ENCODE results near the gene RIMS4. TPM values are rescaled to one million over a fixed set of nuclear protein-coding genes. Genes with fewer than 3 reads are reported as not detected.

Gene RIMS4
- total and polyA plus RNA-seq, 2 donors (not counting 1 experiment from before 2014, with no cell fraction given): not detected

DNA sequence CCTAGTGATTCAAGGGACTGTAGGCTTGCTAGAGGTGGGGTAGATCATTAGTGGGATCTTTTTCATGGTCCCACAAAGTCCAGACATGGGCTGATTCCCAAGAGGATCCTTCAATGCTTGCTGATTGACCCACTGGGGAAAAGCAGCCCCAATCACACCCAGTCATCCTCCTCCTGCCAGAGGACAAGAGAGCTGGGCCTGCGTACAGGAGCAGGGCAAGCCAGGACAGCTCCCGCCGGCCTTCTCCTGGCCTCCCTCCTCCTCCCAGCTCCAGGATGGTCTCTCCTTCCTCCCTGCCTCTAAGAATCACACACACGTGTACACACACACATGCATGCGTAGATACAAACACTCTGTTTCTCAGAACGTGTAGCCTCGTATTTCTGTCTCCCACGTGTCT, 37.7 kb downstream of the RIMS4 start:
- peaks cover 14% of the 10 kb centered on the region for H3K27me3 Mint-ChIP-seq
- no peaks in the 10 kb centered on the region for H3K9me3 Mint-ChIP-seq (ENCODE audit: insufficient read depth)
- Histone ChIP-seq H3K4me1 (ENCODE audit: control insufficient read depth in 2 of 2, insufficient read depth in 2 of 2, low read length in 2 of 2) (peaks cover 5 to 9% of the 10 kb centered on the region in 2 donors), H3K9me3 (ENCODE audit: control extremely low read depth in 1 of 3, control insufficient read depth in 2 of 3, insufficient read depth in 1 of 3, low read length in 2 of 3) (peaks cover 0 to 5% (median 0%) of the 10 kb centered on the region in 3 donors), H2AFZ (ENCODE audit: insufficient read depth, low read depth, low read length, poor library complexity, severe bottlenecking) (no peak overlapping the region), H3K27ac (ENCODE audit: low read length in 2 of 2) (no peak overlapping the region), H3K36me3 (replicated peaks in 1 of 2; ENCODE audit: control extremely low read depth in 1 of 2, control insufficient read depth in 1 of 2, extremely low read depth in 1 of 2, insufficient read depth in 2 of 2, low read length in 1 of 2) (no peaks in the 10 kb centered on the region), H3K27me3 (replicated peaks in 1 of 4; ENCODE audit: control extremely low read depth in 1 of 4, control insufficient read depth in 3 of 4, insufficient read depth in 4 of 4, low read length in 3 of 4) (peaks cover 0 to 5% (median 0%) of the 10 kb centered on the region in 4 experiments), H3K9ac (ENCODE audit: low read length) (no peak overlapping the region), H3K79me2 (ENCODE audit: control insufficient read depth, insufficient read depth, low read length) (no peaks in the 10 kb centered on the region), H3K4me3 (ENCODE audit: control extremely low read depth in 1 of 5, extremely low read depth in 1 of 5, insufficient read depth in 1 of 5, low read depth in 2 of 5, low read length in 4 of 5) (no peak overlapping the region), H3K4me2 (replicated peaks; ENCODE audit: low read depth, low read length, poor library complexity, severe bottlenecking) (no peak overlapping the region), H4K20me1 (ENCODE audit: control insufficient read depth, insufficient read depth, low read length, poor library complexity, severe bottlenecking) (no peaks in the 10 kb centered on the region)
- DNase-seq: no peak
- H3K4me3 Mint-ChIP-seq: no peak overlapping the region
- no peak for TF ChIP-seq EZH2 (IDR thresholded peaks at IDR 0.05; ENCODE audit: borderline replicate concordance, insufficient read depth, low read depth, low read length, poor library complexity, severe bottlenecking)
- TF ChIP-seq, protein P1, sequence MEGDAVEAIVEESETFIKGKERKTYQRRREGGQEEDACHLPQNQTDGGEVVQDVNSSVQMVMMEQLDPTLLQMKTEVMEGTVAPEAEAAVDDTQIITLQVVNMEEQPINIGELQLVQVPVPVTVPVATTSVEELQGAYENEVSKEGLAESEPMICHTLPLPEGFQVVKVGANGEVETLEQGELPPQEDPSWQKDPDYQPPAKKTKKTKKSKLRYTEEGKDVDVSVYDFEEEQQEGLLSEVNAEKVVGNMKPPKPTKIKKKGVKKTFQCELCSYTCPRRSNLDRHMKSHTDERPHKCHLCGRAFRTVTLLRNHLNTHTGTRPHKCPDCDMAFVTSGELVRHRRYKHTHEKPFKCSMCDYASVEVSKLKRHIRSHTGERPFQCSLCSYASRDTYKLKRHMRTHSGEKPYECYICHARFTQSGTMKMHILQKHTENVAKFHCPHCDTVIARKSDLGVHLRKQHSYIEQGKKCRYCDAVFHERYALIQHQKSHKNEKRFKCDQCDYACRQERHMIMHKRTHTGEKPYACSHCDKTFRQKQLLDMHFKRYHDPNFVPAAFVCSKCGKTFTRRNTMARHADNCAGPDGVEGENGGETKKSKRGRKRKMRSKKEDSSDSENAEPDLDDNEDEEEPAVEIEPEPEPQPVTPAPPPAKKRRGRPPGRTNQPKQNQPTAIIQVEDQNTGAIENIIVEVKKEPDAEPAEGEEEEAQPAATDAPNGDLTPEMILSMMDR (IDR thresholded peaks at IDR 0.05): no peak
- POLR2A ChIA-PET: no interaction called here
- WGBS (ENCODE audit: insufficient coverage): 78% methylated on average over 8 of the region's 8 CpGs
- H3K4me1 Mint-ChIP-seq: peaks cover 15% of the 10 kb centered on the region
- intact Hi-C loops (cut with micrococcal nuclease): no loop called here
- ATAC-seq (ENCODE audit: low read depth): no peak
- CTCF ChIA-PET: no interaction called here
- no peak overlapping the region for H3K27ac Mint-ChIP-seq

DNA sequence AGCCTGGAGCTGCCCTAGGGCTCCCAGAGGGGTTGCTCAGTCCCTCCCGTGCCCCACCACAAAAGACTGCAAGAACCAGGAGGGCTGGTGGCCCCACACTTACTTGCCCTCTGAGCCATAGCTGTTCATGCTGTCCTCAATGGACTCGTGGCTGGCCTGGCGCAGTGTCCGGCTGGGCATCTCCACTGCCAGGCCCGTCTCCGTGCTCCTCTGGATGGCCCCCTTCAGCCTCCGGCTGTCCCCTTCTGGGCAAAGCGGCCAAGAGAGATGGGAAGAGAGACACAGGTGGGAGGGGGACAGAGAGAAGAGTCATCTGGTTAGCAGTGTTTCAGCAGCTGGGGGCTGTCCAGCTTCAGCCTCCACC, 39.2 kb downstream of the RIMS4 start:
- WGBS (ENCODE audit: insufficient coverage): 88% methylated on average over 8 of the region's 8 CpGs
- Histone ChIP-seq H3K4me3 (ENCODE audit: control extremely low read depth in 1 of 5, extremely low read depth in 1 of 5, insufficient read depth in 1 of 5, low read depth in 2 of 5, low read length in 4 of 5) (no peak overlapping the region), H3K4me1 (ENCODE audit: control insufficient read depth in 2 of 2, insufficient read depth in 2 of 2, low read length in 2 of 2) (peaks cover 5 to 9% of the 10 kb centered on the region in 2 donors), H3K27me3 (replicated peaks in 1 of 4; ENCODE audit: control extremely low read depth in 1 of 4, control insufficient read depth in 3 of 4, insufficient read depth in 4 of 4, low read length in 3 of 4) (peaks cover 0 to 5% (median 0%) of the 10 kb centered on the region in 4 experiments), H3K27ac (ENCODE audit: low read length in 2 of 2) (no peak overlapping the region), H3K4me2 (replicated peaks; ENCODE audit: low read depth, low read length, poor library complexity, severe bottlenecking) (no peak overlapping the region), H2AFZ (ENCODE audit: insufficient read depth, low read depth, low read length, poor library complexity, severe bottlenecking) (no peak overlapping the region), H3K79me2 (ENCODE audit: control insufficient read depth, insufficient read depth, low read length) (no peaks in the 10 kb centered on the region), H4K20me1 (ENCODE audit: control insufficient read depth, insufficient read depth, low read length, poor library complexity, severe bottlenecking) (no peaks in the 10 kb centered on the region), H3K36me3 (replicated peaks in 1 of 2; ENCODE audit: control extremely low read depth in 1 of 2, control insufficient read depth in 1 of 2, extremely low read depth in 1 of 2, insufficient read depth in 2 of 2, low read length in 1 of 2) (no peaks in the 10 kb centered on the region), H3K9me3 (ENCODE audit: control extremely low read depth in 1 of 3, control insufficient read depth in 2 of 3, insufficient read depth in 1 of 3, low read length in 2 of 3) (peaks cover 0 to 5% (median 0%) of the 10 kb centered on the region in 3 donors), H3K9ac (ENCODE audit: low read length) (no peak overlapping the region)
- Mint-ChIP-seq H3K27ac (no peak overlapping the region), H3K9me3 (ENCODE audit: insufficient read depth) (no peaks in the 10 kb centered on the region), H3K4me3 (no peak overlapping the region), H3K4me1 (peaks cover 15% of the 10 kb centered on the region), H3K27me3 (peaks cover 15% of the 10 kb centered on the region)
- intact Hi-C loops (cut with micrococcal nuclease): no loop called here
- ATAC-seq (ENCODE audit: low read depth) (no peak), DNase-seq (no peak)
- TF ChIP-seq, protein P1 (IDR thresholded peaks at IDR 0.05): no peak
- TF ChIP-seq EZH2 (IDR thresholded peaks at IDR 0.05; ENCODE audit: borderline replicate concordance, insufficient read depth, low read depth, low read length, poor library complexity, severe bottlenecking): no peak
- ChIA-PET POLR2A (no interaction called here), CTCF (interaction anchor here (1.0 kb wide), 1 partner anchor 87 kb away, joined by 3 read pairs; no protein-coding TSS in a partner anchor)

Data from B cell (primary cell).